ENCODE measurements around the gene ATP2B2. TPM values are rescaled to one million over a fixed set of nuclear protein-coding genes. Genes with fewer than 3 reads are reported as not detected.

The ATP2B2 gene
- total and polyA plus RNA-seq, 2 of the 8 experiments (the other 6 are each of a cell fraction or from before 2014, with no cell fraction given), result 0.14 to 1.2 TPM

- TF ChIP-seq HDAC2 (IDR thresholded peaks at IDR 0.05; ENCODE audit: borderline replicate concordance in 1 of 2, low read depth in 2 of 2, low read length in 2 of 2) (no peak), JUND (IDR thresholded peaks at IDR 0.05; ENCODE audit: low read length) (no peak), YY1 (IDR thresholded peaks at IDR 0.05; ENCODE audit: low read depth, low read length) (no peak), MAFK (IDR thresholded peaks at IDR 0.05; ENCODE audit: low read depth, low read length) (no peak)
- TF ChIP-seq, protein P1, sequence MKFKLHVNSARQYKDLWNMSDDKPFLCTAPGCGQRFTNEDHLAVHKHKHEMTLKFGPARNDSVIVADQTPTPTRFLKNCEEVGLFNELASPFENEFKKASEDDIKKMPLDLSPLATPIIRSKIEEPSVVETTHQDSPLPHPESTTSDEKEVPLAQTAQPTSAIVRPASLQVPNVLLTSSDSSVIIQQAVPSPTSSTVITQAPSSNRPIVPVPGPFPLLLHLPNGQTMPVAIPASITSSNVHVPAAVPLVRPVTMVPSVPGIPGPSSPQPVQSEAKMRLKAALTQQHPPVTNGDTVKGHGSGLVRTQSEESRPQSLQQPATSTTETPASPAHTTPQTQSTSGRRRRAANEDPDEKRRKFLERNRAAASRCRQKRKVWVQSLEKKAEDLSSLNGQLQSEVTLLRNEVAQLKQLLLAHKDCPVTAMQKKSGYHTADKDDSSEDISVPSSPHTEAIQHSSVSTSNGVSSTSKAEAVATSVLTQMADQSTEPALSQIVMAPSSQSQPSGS (IDR thresholded peaks at IDR 0.05; ENCODE audit: low read length), result no peak
Observed at GRCh38 chr3:10453431-10454163, 51.8 kb downstream of the ATP2B2 start (continued).

Data from H1 (cell line).